ENCODE measurements around the gene SLC25A33.
"Not testable (repeated sequence)": the region's sequence is repeated elsewhere in the genome, so short reads cannot be mapped to it uniquely, and the experiment has no call there.

SLC25A33 gene

DNA sequence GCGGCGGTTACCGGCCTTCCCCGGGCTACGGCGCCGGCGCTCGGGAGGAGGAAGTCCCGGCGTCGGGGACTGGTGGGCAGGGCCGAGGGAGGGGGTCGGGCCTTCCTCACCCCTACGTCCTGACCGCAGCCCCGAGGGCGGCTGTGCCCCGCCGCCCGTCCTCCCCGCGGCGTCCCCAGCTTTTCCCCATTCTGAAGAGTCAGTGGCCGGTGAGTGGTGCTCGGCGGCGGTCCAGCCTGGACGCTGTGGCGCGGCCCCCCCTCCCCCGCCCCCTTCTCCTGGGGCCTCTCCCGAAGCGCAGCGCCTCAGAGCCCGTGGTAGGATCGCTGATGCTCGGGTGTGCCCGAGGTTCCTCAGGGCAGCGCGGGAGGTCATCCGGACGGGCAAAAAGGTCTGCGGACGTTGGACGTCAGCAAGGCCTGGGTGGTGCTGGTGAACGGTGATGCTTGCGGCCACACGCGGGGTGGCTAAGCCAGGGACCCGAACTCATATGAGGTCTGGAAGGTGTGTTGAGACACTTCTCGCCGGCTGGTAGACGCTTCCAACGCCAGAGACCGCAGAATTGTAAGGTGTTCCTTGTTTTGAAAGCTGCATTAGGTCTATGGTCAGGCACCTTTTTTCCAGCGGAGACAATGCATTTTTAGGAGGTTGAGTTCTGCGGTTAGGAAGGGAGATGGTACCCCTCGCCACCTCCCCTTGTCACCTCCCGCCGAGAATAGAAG lies 725 bp downstream of the SLC25A33 start:
- DNase-seq (ENCODE audit: low read depth), result peak; percentile 37

DNA sequence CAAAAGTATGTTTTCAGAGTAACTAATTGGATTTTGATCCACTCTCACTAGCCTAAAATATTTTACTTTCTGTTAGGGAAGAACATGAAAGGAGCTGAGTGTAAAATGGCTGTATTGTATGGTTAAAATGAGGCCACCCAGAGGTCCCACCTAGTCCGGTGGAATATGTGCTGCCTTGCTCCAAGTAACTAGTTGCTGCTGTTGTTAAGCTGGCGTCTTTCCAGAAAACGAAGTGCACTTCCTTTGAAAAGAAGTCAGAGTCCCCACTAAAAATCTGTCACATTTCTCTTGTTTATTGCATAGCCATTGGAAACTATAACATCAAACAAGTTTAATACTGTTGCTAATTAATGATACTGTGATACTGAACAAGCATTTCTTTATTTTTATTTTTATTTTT lies 3.2 kb downstream of the SLC25A33 start:
- no peak for DNase-seq (ENCODE audit: low read depth)

DNA sequence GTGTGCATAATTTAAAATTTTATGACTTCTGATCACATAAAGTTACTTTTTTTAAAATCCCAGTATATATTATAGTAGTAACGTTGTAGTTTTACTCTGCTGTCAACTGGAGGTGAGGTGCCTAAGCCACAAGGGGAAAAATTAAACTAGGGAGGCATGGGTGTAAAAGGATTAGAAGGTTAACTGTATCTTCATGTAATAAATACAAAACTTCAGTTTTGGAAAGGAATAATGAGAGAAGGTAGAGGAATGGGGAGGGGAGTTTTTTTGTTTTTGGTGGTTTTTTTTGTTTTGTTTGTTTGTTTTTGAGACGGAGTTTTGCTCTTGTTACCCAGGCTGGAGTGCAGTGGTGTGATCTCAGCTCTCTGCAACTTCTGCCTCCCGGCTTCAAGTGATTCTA lies 5.7 kb downstream of the SLC25A33 start:
- DNase-seq (ENCODE audit: low read depth), result no peak

DNA sequence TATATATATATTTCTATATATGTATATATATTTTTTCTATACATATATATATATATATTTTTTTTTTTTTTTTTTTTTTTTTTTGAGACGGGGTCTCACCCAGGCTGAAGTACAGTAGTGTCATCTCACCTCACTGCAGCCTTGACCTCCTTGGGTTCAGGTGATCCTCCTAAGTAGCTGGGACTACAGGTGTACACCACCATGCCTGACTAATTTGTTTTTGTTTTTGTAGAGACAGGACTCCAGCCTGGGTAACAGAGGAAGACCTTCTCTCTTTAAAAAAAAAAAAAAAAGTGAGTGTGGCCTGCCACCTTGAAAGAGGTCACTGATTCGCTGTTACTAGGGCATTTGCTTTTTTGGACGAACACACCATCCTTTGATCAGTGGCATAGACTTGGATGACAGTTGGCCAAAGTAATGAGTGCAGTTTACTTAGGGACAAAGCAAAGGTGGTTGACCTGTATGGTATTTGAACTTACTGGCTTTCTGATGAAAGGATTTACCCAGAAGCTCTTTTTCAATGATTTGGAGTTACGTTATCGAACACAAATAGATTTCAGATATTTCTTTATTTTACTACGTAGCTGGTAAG lies 10.8 kb downstream of the SLC25A33 start:
- no peak for DNase-seq (ENCODE audit: low read depth)

DNA sequence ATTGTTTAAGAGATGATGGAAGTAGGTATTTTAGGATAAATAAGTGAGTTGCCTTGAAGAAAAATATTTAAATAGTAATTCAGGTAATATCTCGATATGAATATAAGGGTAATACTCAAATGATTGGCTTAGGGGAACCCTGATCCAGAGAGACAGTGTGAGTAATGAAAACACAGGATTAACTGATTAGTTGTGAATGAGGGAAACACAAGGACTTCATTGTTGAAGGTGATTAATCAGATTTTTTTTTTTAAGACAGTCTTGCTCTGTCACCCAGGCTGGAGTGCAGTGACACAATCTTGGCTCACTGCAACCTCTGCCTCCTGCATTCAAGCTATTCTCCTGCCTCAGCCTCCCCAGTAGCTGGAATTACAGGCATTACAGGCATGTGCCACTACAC lies 12.7 kb downstream of the SLC25A33 start:
- DNase-seq (ENCODE audit: low read depth), result no peak

DNA sequence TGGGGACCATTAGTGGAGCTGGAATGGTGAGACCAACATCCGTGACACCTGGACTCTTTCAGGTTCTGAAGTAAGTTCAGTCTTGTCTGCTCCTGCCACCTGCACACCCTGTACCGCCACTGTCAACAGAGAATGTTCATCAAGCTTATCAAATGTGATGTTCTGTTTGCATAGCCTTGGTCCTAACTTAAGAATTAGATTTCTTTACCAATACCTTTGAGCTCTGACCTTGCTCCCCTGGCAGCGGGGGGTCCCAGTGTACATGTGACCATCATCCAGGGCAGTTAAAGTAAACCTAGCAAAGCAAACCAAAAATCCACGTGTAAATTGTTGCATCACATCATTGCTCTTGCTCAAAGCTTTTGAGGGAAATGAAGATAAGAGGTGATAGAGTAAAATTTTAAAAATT lies 14.5 kb downstream of the SLC25A33 start:
- no peak for DNase-seq (ENCODE audit: low read depth)

DNA sequence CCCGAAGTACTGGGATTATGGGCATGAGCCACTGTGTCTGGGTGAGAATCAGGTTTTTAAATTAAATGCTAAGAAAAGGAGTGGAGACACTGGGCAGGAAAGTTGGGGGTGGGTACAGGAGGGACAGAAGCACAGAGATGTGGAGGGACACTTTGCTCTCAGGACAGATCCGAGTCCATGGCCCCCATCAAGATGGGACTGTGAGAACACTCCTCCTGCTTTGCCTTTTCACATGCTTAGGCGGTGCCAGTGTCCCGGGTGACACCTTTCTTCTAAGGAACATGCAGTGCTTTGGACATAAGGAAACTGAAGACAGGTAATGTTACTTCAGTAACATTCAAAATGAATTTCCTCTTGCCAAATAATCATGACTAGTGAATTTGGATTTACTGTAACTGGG lies 16.7 kb downstream of the SLC25A33 start:
- DNase-seq (ENCODE audit: low read depth), result no peak

DNA sequence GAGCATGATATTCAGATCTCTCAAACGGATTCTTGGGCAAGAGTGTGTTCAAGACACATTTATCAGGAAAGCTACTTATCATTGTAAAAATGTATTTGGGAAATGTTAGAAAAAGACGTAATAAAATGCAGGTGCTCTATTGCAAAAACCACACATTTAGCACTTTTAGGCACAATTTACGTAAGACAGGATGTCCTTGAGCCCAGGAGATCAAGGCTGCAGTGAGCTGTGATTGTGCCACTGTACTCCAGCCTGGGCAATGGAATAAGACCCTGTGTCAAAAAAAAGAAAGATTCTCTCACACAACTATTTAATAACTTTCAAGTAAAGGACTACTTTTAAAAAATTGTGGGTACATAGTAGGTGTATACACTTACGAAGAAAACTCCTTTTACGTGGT lies 18.4 kb downstream of the SLC25A33 start:
- DNase-seq (ENCODE audit: low read depth), result no peak

DNA sequence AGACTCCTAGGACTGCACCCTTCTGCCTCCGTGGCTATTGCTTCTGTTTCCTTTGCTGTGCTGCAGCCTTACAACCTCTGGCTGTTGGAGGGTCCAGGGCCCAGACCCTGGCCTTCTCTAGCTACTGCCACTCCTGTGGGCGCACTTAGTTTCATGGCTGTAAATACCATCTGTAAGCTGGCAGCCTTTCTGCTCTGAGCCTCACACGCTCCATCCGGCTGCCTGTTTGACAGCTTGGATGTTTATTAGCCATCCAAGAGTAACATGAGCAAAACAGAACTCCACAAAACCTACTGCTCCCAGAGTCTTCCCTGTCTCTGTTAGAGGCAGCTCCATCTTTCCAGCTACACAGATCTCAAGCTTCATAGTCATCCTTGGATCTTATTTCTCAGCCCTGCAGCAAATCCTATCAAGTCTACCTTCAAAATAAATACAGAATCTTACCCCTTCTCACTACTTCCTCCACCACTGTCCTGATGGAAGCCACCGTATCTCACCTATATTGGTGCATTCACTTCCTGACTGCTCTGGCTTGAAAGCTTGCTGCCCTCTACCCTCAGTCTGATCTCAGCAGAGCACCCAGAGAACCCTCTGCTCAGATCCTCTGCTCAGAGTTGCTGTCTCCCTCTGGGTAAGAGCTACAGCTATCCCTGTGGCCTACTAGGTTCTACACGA lies 19.1 kb downstream of the SLC25A33 start:
- no peak for DNase-seq (ENCODE audit: low read depth)

DNA sequence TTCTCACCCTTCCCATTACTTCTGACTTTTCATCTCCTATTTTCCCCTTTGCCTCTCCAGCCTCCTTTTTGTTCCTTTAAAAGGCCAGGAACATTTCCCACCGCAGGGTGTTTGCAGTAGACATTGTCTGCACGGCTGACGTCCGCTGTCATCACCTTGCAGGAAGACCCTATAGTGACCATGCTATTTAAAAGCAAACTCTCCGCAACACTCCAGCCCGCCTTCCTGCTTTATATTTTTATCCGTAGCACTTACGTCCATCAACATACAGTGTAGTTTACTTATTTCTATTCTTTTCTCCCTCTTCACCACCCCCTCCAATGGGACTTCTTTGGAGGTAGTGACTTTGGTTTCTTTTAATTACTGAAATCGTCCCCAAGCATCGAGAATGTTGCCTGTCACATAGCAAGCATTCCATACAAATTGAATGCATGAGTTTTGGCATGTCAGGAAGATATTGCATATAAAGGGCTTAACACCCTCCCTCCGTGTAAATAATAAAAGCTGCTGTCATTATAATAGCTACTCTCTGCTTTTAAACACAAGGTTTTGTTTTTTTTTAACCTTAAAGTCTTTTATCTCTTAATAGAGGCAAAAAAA lies 19.8 kb downstream of the SLC25A33 start:
- DNase-seq (ENCODE audit: low read depth), result no peak

DNA sequence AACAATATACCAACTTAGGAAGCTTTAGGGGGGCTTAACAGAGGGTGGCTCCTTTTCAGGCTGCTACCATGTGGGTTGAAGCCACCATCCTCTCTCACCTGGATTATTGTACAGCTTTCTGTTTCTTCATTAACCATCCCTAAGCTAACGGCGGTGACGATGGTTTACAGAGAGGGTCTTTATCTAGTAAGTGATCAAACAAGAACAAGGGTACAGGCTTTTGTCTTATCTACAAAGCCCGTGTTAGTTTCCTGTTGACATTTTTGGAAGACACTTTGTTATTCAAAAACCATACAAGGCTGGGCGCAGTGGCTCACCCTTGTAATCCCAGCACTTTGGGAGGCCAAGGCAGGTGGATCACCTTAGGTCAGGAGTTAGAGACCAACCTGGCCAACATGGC lies 20.4 kb downstream of the SLC25A33 start:
- no peak for DNase-seq (ENCODE audit: low read depth)

DNA sequence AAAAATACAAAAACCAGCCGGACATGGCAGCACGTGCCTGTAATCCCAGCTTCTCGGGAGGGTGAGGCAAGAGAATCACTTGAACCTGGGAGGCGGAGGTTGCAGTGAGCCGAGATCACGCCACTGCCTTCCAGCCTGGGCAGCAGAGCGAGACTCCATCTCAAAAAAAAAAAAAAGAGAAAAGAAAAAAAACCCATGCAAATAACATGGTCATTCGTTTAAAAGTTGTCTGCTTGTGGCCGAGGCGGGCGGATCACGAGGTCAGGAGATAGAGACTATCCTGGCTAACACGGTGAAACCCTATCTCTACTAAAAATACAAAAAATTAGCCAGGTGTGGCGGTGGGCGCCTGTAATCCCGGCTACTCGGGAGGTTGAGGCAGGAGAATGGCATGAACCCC lies 20.8 kb downstream of the SLC25A33 start:
- not testable (repeated sequence) for DNase-seq (ENCODE audit: low read depth)

DNA sequence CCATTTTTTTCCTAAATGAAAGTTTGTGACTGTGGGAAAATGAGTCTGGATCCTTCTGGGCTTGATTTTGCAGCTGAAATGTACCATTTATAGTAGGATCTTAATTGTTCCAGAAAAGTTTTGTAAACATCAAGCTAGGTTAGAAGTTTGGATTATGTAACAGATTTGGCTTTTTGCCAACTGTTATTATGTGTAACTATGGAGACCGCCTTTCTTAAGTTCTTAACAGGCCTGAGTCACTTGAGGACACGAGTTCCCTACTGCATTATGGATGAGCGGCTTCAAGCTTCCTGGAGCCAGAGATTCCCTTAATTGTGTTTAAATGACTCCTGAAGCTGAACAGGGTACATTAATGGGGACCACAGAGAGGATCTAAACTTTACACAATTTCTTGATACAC lies 22.2 kb downstream of the SLC25A33 start:
- DNase-seq (ENCODE audit: low read depth), result no peak

DNA sequence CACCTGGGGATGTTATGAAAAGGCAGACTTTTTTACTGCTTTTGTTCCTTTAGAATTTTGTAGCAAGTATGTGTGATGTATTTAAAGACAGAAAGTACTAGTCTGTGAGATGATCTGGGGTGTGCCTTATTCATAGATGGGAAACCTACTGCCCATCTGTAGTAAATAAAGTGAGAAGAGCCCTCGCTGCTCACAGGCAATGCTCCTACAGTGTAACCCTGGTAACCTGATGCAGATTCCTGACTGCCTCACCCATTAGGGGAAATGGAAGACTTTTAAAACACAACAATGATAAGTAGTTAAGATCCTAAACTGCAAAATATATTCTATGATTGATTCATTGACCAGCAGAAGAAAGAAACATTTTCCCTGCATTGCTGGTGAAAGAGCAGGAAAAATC lies 30.0 kb downstream of the SLC25A33 start:
- no peak for DNase-seq (ENCODE audit: low read depth)

DNA sequence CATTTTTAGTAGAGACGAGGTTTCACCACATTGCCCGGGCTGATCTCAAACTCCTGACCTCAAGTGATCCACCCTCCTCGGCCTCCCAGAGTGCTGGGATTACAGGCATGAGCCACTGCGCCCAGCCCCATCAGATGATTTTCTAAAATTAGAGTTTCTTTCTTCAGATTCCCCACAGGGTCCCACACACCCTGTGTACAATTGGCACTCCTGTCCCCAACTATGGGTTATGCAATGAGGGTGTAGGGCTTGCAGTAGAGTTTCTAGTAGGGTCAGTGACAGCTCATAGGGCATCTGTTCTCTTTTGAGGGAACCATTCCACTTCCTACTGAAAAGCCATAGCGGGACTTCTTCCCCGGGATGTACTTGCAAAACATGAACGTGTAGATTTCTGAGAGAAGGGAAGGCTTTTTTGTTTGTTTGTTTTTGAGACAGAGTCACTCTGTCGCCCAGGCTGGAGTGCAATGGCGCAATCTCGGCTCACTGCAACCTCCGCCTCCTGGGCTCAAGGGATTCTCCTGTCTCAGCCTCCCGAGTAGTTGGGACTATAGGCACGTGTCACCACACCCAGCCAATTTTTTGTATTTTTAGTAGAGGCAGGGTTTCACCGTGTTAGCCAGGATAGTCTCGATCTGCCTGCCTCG lies 31.7 kb downstream of the SLC25A33 start:
- DNase-seq (ENCODE audit: low read depth), result not testable (repeated sequence)

DNA sequence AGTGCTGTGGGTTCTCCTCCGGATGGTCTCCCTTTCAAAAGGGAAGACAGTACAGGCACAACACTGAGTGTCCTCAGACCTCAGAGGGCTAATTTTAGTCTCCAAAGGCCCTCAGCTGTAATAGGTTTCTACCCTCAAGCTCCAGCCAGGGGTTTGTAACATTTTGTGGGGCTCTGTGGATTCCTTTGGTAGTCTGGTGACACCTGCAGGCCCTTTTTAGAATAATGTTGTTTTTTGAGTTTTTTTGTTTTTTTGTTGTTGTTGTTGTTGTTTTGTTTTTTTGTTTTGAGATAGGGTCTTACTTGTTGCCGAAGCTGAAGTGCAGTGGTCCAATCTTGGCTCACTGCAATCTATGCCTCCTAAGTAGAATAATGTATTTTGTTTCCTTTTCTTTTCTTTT lies 34.5 kb downstream of the SLC25A33 start:
- DNase-seq (ENCODE audit: low read depth), result no peak

DNA sequence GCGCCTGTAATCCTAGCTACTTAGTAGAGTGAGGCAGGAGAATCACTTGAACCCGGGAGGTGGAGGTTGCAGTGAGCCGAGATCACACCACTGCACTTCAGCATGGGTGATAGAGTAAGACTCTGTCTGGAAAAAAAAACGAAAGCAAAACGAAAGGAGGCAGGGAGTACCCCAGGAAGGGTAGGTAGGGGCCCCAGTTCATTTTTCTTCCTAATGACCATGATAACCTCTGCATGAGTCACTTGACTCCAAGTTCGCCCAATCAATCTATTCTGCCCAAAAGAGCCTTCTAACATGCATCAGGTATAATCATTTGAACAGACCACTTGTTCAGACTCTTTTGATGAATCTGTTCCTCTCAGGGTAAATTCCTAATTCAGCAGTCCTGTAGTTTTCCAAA lies 36.2 kb downstream of the SLC25A33 start:
- DNase-seq (ENCODE audit: low read depth), result no peak

DNA sequence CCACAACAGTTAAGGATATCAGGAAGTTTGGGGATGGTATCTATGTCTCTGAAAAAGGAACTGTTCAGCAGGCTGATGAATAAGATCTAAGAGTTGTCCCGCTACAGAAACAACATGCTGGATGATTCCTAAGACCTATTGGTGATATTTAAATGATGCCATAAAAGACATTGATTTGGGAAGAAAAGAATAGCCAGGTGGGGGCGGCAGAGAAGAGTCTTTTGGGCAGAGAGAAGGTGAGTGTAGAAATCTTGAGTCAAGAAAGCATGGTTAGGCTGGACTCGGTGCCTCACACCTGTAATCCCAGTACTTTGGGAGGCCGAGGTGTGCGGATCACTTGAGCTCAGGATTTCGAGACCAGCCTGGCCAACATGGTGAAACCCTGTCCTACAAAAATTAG lies 37.6 kb downstream of the SLC25A33 start:
- DNase-seq (ENCODE audit: low read depth), result no peak

DNA sequence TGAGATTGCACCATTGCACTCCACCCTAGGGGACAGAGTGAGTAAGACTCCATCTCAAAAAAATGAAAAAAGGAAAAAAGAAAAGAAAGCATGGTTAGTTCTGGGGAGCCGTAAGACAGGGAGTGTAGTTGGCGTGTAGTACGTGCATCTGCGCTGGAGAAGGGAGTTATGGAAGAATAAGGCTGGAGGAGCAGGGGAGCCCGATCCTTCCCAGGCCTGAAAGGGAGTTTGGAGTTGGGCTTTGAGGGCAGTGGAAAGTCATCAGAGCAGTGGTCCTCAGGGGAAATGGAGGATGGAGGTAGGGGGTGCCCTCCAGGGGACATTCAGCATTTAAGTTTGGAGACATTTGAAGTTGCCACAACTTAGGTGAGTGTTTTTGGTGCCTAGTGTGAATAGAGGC lies 38.2 kb downstream of the SLC25A33 start:
- DNase-seq (ENCODE audit: low read depth), result no peak

DNA sequence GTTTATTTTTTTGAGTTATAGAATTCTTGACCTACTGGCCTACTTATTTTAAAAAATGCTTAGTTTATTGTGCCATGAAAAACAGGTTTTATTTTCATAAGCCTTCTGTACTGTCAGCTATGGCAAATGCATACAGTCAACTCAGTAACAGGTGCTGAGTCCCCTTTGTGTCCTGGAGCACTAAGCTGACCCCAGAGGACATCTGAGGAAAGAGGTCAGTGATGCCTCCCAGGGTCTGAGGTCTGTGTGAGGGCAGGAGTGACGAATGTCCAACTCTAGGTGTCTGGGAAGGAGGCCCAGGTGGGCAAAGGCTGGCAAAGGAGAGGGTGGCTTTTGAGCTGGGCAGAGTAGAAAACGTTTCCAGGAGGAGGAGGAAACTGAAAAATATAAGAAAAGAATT lies 41.7 kb downstream of the SLC25A33 start:
- no peak for DNase-seq (ENCODE audit: low read depth)

DNA sequence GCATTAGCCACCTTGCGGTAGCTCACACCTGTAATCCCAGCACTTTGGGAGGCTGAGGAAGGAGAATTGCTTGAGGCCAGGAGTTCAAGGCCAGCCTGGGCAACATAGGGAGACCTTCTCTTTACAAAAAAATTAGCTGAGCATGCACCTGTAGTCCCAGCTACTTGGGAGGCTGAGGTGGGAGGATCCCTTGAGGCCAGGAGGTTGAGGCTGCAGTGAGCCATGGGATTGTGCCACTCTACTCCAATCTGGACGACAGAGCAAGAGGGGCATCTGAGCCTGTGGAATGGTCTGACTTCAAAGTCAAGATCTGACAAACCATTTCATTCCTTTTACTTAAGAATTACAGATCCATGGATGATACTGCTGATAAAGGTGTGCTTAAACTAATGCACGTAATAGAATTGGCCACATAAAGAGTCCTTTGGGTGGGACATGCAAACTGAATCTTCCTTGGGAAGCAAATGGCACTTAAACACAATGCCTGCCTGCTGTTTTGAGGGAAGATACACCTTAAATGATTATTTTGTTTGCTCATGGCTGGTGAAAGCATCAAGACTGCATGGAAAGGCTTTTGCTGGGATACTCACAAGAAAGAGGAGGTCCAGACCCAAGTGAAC lies 47.0 kb downstream of the SLC25A33 start:
- DNase-seq (ENCODE audit: low read depth), result no peak

DNA sequence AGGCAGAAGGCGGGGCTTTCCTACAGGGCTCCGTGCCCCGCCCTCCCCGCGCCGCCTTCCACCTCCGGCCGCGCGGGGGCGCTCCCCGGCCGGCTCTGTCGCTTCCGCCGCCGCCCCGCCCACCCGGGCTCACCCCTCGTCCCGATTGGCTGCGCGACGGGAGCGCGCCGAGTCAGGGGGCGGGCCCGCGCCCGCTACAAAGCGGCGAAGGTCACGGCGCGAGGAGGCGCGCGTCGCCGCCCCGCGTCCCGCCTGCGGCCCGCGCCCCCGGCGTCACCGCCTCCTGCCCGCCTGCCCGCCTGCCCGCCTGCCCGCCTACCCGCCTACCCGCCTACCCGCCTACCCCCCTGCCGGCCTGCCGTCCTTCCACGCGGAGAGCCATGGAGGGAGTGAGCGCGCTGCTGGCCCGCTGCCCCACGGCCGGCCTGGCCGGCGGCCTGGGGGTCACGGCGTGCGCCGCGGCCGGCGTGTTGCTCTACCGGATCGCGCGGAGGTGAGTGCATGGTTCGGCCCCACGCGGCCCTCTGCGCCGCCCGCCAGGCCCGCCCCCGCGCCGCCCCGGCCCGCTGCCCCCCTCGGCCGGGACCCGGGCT lies 49.4 kb downstream of the SLC25A33 start, which contains the start of gene TMEM201:
Gene TMEM201 (plus strand): TSS at position 361 of the 593 bp plus-strand sequence. CDS start 20 bp downstream, at position 381.
- peak; percentile 89 for DNase-seq (ENCODE audit: low read depth)
